ENCODE measurements around the gene IFITM2. TPM values are rescaled to one million over a fixed set of nuclear protein-coding genes. Genes with fewer than 3 reads are reported as not detected.
A peak's percentile ranks its signal among the peaks of the same experiment; 100 is the strongest.

Gene IFITM2
- total and polyA plus RNA-seq, 2 of the 13 experiments (the other 11 are each of a cell fraction or from before 2014, with no cell fraction given) = 13.8 to 267 TPM

DNA sequence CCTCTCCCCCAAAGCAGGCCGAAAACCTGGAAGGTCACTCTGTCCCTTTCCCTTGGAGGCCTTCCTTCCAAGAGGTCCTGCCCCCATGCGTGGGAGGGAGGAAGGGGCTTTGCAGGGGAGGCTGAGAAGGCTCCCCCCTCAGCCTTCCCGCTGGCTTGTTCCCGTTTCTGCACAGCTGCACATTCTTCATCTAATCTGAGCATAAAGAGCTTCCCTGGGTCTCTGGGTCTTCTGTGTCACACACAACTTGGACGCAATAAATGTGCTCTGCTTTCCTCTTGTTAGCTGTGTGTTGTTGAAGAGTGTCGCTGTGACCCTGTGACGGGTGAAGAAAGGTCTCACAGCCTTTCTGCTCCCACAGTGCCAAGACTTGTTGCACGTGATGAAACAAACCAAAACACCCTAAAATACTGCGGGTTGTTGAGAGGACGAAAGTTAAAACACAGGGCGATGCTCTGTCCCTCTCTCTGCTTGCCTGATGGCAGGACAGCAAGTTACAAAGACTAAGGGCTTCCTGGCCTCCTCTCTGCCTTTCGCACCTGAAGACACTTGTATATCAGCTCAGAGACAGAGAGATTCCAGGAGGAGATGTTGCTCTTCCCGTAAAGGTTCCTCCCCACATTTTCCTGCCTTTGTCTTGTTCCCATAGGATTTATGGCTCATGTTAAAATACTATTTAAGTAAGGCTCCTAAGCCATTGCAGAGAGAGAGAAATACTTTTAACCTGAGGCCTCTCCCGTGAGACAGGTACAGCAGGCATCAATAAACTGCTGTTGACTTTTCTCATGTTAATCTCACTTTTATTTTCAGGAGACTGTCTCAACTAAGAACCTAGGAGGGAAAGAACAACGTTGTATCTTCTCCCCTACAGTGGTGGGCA lies 28.4 kb downstream of the IFITM2 start:
- H4K20me1 ChIP-seq (ENCODE audit: insufficient read depth, low read length) = no peaks in the 10 kb centered on the region
- peak overlapping the region; percentile 91 for H2AFZ ChIP-seq (ENCODE audit: low read length)
- 7% methylated on average over 13 of the region's 15 CpGs for WGBS (ENCODE audit: low lambda C conversion rate)
- peak overlapping the region in 1 of 3 experiments; percentile 34; a peak in 2 of 6 replicates for H3K4me3 ChIP-seq (replicated peaks in 1 of 3; ENCODE audit: insufficient read depth in 1 of 3, low read depth in 2 of 3, low read length in 3 of 3)
- no peaks in the 10 kb centered on the region for H3K79me2 ChIP-seq (ENCODE audit: insufficient read depth, low read length)
- peak overlapping the region; percentile 68 for H3K4me2 ChIP-seq (ENCODE audit: low read depth, low read length)
- peak overlapping the region; percentile 50; the same call in 1 of the 2 replicates for H3K9ac ChIP-seq (ENCODE audit: insufficient read depth, low read depth, low read length)
- ATAC-seq = peak; percentile 35; the same call in 2 of the 3 replicates
- peaks cover 0 to 13% of the 10 kb centered on the region in 2 experiments; a peak in 3 of 5 replicates for H3K27me3 ChIP-seq (ENCODE audit: control insufficient read depth in 1 of 2, insufficient read depth in 2 of 2, low read length in 2 of 2)
- CTCF ChIA-PET (ENCODE audit: low intra/inter-chr PET ratio, low total read pairs) = no interaction called here
- no TSS peak for BruUV-seq (replicated peaks)
- FAIRE-seq = no peak
- no peaks in the 10 kb centered on the region for H3K36me3 ChIP-seq (replicated peaks in 1 of 2; ENCODE audit: control insufficient read depth in 1 of 2, insufficient read depth in 2 of 2, low read length in 2 of 2)
- no peaks in the 10 kb centered on the region for H3K9me3 ChIP-seq (ENCODE audit: low read length)
- no peak for DNase-seq (ENCODE audit: low spot score)
- intact Hi-C loops (cut with micrococcal nuclease; ENCODE audit: unreplicated experiment) (no loop called here), in situ Hi-C loops (cut with HindIII; ENCODE audit: extremely low pct_ligation_motif_present, low pct_unique_long_range_greater_than_20kb) (no loop called here)
- POLR2A ChIA-PET = interaction anchor here (1.7 to 3.0 kb wide), 3 partner anchors 9 to 20 kb away, joined by 6 to 8 read pairs (median 8); no protein-coding TSS in a partner anchor
- H3K4me1 ChIP-seq (ENCODE audit: insufficient read depth, low read length) = peaks cover 23% of the 10 kb centered on the region
- H3K27ac ChIP-seq (ENCODE audit: extremely low read length, insufficient read depth, low read length) = no peak overlapping the region
- TF ChIP-seq ZNF484 (CRISPR knock-in tag; IDR thresholded peaks at IDR 0.05; ENCODE audit: borderline replicate concordance, low read depth) (no peak), ZFYVE20 (CRISPR knock-in tag; IDR thresholded peaks at IDR 0.05; ENCODE audit: borderline replicate concordance, low read depth) (no peak), MEIS1 (CRISPR knock-in tag; IDR thresholded peaks at IDR 0.05; ENCODE audit: borderline replicate concordance) (no peak), EED (CRISPR knock-in tag; IDR thresholded peaks at IDR 0.05) (no peak), ZNF879 (CRISPR knock-in tag; IDR thresholded peaks at IDR 0.05) (no peak), ZNF225 (CRISPR knock-in tag; IDR thresholded peaks at IDR 0.05) (no peak), RARA (CRISPR knock-in tag; IDR thresholded peaks at IDR 0.05) (no peak), HDAC2 (CRISPR knock-in tag; IDR thresholded peaks at IDR 0.05) (no peak), REPIN1 (CRISPR knock-in tag; IDR thresholded peaks at IDR 0.05; ENCODE audit: borderline replicate concordance, low read depth) (no peak), ZNF232 (CRISPR knock-in tag; IDR thresholded peaks at IDR 0.05; ENCODE audit: borderline replicate concordance) (no peak), RBAK (CRISPR knock-in tag; IDR thresholded peaks at IDR 0.05) (no peak)
- TF ChIP-seq, protein P1, sequence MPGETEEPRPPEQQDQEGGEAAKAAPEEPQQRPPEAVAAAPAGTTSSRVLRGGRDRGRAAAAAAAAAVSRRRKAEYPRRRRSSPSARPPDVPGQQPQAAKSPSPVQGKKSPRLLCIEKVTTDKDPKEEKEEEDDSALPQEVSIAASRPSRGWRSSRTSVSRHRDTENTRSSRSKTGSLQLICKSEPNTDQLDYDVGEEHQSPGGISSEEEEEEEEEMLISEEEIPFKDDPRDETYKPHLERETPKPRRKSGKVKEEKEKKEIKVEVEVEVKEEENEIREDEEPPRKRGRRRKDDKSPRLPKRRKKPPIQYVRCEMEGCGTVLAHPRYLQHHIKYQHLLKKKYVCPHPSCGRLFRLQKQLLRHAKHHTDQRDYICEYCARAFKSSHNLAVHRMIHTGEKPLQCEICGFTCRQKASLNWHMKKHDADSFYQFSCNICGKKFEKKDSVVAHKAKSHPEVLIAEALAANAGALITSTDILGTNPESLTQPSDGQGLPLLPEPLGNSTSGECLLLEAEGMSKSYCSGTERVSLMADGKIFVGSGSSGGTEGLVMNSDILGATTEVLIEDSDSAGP (CRISPR knock-in tag; IDR thresholded peaks at IDR 0.05; ENCODE audit: borderline replicate concordance) = no peak
- TF ChIP-seq, protein P2, sequence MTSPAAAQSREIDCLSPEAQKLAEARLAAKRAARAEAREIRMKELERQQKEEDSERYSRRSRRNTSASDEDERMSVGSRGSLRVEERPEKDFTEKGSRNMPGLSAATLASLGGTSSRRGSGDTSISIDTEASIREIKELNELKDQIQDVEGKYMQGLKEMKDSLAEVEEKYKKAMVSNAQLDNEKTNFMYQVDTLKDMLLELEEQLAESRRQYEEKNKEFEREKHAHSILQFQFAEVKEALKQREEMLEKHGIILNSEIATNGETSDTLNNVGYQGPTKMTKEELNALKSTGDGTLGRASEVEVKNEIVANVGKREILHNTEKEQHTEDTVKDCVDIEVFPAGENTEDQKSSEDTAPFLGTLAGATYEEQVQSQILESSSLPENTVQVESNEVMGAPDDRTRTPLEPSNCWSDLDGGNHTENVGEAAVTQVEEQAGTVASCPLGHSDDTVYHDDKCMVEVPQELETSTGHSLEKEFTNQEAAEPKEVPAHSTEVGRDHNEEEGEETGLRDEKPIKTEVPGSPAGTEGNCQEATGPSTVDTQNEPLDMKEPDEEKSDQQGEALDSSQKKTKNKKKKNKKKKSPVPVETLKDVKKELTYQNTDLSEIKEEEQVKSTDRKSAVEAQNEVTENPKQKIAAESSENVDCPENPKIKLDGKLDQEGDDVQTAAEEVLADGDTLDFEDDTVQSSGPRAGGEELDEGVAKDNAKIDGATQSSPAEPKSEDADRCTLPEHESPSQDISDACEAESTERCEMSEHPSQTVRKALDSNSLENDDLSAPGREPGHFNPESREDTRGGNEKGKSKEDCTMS (CRISPR knock-in tag; conservative IDR thresholded peaks at IDR 0.05) = no peak
- TF ChIP-seq, protein P3, sequence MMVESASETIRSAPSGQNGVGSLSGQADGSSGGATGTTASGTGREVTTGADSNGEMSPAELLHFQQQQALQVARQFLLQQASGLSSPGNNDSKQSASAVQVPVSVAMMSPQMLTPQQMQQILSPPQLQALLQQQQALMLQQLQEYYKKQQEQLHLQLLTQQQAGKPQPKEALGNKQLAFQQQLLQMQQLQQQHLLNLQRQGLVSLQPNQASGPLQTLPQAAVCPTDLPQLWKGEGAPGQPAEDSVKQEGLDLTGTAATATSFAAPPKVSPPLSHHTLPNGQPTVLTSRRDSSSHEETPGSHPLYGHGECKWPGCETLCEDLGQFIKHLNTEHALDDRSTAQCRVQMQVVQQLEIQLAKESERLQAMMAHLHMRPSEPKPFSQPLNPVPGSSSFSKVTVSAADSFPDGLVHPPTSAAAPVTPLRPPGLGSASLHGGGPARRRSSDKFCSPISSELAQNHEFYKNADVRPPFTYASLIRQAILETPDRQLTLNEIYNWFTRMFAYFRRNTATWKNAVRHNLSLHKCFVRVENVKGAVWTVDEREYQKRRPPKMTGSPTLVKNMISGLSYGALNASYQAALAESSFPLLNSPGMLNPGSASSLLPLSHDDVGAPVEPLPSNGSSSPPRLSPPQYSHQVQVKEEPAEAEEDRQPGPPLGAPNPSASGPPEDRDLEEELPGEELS (CRISPR knock-in tag; IDR thresholded peaks at IDR 0.05) = no peak
- TF ChIP-seq, protein P4, sequence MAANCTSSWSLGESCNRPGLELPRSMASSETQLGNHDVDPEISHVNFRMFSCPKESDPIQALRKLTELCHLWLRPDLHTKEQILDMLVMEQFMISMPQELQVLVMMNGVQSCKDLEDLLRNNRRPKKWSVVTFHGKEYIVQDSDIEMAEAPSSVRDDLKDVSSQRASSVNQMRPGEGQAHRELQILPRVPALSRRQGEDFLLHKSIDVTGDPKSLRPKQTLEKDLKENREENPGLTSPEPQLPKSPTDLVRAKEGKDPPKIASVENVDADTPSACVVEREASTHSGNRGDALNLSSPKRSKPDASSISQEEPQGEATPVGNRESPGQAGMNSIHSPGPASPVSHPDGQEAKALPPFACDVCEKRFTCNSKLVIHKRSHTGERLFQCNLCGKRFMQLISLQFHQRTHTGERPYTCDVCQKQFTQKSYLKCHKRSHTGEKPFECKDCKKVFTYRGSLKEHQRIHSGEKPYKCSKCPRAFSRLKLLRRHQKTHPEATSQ (CRISPR knock-in tag; IDR thresholded peaks at IDR 0.05; ENCODE audit: borderline replicate concordance) = no peak

Data from HepG2 (cell line).